Activated gamma-delta T cell (primary cell): ENCODE data around the gene CREG2.
"Not testable (repeated sequence)": the region's sequence is repeated elsewhere in the genome, so short reads cannot be mapped to it uniquely, and the experiment has no call there.

ENCODE experiments used
- DNase-seq: peaks from one replicate; lab custom pipeline; 2025; lab: John Stamatoyannopoulos, UW

The CREG2 gene

GRCh38 chr2:101374821-101375561 is 12.3 kb downstream of the CREG2 start:
- no peak for DNase-seq

- no peak for DNase-seq
Measured at GRCh38 chr2:101372792-101373191, 14.5 kb downstream of the CREG2 start.

- DNase-seq, result no peak
Measured at GRCh38 chr2:101371636-101372035, 15.7 kb downstream of the CREG2 start.

- no peak for DNase-seq
Measured at GRCh38 chr2:101369100-101369499, 18.2 kb downstream of the CREG2 start.

DNA sequence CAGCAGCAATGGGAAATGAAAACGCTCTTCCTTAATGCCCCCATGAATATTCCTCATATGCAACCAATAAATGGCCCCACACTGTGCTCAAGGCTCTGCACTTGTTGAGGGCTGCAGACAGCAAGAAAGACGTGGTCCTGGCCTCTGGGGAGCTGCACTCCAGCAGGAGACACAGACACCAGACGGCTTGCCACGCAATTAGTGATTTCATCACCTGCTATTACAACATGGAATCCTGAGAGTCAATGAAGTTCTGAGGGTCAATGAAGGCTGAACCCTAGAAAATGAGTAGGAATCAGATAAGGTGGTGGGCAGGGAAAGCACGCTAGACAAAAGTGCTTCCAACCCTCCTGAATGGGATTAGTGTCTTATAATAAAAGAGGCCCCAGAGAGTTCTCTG is 18.9 kb downstream of the CREG2 start:
- DNase-seq, result no peak

- DNase-seq, result no peak
Measured at GRCh38 chr2:101367508-101367907, 19.8 kb downstream of the CREG2 start.

DNA sequence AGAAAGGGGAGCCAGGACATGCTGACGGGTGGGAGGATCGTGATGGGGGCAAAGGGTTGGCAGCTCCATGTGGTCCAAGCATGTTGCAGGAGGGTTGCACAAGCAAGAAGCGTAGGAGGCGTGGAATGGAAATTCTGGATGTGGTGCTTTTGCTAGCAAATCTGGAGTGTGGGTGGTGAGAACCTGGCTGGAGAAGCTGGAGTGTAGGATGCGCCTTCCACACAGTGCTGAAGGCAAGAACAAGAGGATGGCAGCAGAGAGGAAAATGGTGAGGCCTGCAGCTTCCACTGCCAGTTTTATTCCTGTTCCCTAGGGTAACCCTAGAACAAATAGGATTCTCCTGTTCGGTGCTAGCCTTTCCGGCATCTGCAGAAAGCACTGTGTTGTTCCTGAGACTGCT is 22.4 kb downstream of the CREG2 start:
- no peak for DNase-seq

GRCh38 chr2:101362777-101363176 is 24.5 kb downstream of the CREG2 start:
- no peak for DNase-seq

DNA sequence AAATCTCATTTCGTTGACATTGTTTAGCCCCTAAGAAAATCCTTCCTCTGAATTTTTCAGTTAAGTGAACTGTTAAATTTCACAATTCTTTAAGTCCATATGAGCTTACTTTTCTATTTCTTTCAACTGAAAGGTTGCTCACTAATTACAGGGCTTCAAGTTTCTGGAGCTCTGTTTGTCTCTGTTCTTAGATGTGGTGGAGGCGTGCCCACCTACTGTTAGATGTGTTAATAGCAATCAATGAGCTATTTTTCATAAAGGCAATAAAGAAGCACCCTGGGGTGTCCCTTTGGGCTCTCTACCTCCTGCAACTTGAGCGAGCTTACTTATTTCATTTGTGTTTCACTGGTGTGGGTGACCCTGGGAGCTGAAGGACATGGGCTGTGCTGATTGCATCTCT is 25.0 kb downstream of the CREG2 start:
- no peak for DNase-seq

- DNase-seq, result no peak
Measured at GRCh38 chr2:101361522-101361921, 25.8 kb downstream of the CREG2 start.

DNA sequence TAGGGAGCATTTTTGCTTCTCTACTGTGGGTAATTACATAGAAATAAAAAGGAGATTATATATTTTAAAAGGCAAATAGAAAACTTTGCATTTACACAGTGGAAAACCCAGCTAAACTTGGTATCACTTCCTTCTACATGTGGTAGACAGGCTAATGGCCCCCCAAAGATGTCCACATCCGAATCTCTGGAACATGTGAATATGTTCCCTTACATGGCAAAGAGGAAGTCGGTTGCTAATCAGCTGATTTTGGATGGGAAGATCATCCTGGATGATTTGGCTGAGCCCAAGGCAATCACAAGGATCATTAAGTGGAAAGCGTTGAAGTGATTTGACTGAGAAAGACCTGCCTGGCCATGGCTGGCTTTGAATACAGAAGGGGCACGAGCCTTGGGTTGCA is 26.2 kb downstream of the CREG2 start:
- DNase-seq, result no peak

GRCh38 chr2:101360232-101360631 is 27.1 kb downstream of the CREG2 start:
- no peak for DNase-seq

DNA sequence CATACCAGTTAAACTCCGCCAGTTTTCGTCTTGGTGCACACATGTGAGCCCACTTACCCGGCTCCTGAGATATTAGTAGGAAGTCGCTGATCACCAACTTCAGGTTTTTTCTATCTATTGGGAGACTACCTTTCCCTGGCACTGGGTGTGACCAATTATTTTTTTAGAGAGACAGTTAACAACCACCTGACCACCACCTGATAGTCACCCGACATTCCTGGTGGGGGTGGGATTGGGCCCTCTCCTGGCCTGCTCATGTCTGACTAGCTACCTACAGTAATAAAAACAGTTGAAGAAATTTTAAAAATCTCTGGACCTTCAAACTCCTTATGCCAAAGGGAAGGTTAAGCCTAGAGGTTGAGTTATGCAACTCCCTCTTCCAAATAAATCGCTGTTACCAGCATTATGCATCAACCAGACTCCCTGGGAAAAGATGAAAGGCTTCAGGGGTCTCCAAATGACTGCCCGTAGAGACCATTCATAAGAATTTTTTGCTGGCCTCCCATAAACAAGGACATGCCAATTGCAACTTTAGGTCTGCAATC is 27.8 kb downstream of the CREG2 start:
- no peak for DNase-seq

DNA sequence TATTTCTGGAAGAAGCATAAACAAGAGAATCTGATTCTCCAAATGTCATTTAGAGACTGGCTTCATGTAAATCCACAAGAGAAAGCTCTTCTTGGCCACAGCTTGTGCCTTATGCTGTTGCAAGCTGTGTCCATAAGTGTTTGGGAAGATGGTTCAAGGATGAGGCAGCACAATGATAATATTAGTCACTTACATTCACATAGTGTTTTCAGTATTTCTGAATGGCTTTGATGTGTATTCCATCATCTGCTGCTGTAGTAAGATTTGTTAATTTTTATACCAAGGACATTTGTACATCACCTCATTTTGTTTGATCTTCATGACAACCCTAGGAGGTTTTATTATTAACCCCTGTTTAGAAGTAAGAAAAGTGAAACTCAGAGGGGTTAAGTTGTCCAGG is 29.9 kb downstream of the CREG2 start:
- no peak for DNase-seq

DNA sequence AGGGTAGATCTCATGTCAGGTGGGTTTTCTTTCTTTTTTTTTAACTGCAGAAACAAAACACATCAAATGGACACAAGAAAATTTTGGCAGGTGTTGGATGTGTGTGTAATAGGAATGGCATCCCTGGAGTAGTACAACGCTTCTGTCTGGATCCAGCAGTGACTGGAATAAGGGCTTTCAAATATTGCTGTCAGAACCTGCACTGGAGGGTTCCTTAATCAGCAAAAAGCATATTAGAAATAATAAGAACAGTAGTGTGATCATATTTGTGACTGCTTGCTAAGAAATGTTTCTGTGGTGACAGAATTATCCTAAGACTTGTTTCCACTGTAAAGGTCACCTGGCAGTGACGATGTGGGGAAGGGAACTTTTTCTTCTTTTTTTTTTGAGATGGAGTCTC is 30.8 kb downstream of the CREG2 start:
- DNase-seq, result no peak

GRCh38 chr2:101356055-101356454 is 31.2 kb downstream of the CREG2 start:
- DNase-seq, result no peak

DNA sequence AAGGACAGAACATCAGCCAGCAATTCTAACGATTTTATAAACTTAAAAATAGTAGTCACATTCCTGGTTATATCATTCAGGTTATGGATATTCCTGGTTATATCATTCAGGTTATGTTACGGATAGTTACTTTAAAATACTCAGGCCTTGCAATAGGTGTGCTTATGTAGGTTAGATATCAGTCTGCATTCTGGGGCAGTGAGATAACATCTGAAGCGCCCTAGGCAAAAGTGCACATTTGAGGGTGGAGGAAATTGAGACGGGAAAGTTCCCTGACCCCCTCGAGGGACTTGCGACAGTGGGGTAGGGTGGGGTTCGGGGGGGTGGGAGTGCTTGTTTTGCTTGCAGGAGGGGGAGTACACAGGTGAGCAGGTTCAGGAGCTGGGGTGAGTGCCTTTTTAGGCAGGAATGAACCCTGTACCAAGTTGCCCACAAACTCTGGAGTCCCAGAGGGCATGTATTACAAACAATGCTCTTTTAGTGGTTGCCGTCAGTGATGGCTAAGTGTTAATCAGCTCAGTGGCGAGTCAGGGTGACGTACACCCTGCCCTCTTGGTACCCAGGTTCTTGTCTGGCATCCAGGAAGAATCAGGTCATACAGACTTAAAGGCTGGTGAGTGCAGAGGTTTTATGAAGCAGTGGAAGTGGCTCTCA is 31.8 kb downstream of the CREG2 start:
- no peak for DNase-seq

- DNase-seq, result no peak
Measured at GRCh38 chr2:101354420-101355311, 32.6 kb downstream of the CREG2 start.

DNA sequence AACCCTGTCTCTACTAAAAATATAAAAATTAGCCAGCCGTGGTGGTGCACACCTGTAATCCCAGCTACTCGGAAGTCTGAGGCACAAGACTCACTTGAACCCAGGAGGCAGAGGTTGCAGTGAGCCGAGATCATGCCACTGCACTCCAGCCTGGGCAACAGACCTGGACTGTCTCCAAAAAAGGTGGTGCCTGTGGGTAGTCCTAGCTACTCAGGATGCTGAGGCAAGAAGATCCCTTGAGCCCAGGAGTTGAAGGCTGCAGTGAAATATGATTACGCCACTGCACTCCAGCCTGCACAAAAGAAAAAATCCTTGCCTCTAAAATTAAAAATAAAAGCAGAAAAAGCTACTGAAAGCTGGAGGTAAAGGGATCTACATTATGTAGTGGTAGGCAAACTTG is 34.7 kb downstream of the CREG2 start:
- not testable (repeated sequence) for DNase-seq

DNA sequence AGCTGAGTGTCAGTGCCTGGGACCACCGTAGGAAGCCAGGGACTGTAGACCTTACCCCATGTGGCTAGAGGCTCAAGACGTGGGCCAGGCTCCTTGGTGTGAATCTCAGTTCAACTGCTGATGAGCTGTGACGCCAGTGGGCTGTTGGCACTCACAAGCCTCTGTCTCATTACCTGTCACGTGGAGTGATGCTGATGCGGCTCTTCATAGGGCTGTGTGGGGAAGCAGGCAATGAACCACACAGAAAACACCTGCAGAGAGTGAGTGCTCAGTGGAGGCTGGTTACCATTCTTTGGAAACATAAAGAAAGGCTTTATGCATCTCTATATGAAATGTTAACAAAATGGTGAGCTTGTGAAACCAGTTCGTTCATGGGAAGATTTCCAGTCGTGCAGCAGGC is 36.1 kb downstream of the CREG2 start:
- DNase-seq, result no peak

DNA sequence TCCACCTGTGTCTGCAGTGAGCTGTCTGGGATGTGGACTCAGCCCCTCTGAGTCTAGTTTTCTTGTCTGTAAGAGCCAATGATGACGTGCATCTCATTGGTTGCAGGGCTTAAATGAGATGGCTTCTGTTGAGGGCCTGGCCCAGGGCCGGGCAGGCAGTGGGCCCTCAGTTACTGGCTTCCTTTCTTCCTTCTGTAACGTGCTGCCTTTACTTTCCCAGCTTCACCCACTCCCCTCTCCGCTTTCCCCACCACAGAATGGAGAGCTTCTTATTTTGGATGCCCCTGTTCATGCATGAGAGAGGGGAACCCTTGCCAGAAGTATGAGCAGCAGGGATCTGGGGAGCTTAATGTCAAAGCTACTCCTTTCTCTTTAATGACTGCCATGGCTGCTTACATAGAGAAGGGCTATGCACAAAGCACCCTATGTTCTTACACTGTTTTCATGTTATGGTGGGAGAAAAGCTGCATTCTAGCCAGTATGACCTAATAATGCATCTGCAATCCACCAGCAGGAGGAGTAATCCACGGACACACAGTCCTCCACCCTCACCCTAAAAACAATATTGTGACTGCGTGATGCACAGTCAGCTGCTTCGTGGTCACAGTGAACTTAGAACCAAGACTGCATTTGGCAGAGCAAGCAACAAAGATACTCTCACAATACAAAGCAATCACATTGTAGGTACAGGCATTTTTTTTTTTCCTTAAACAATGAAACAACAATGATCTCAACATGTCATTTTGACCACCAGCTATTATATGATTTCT is 37.2 kb downstream of the CREG2 start:
- no peak for DNase-seq

- DNase-seq, result no peak
Measured at GRCh38 chr2:101348883-101349282, 38.4 kb downstream of the CREG2 start.
